ENCODE measurements around the gene GADD45G. TPM values are rescaled to one million over a fixed set of nuclear protein-coding genes. Genes with fewer than 3 reads are reported as not detected.

Gene GADD45G
- total and polyA plus RNA-seq, 3 experiments from 2014 or later: 0.62 to 3.4 (median 2.6) TPM

- DNase-seq: no peak
- H3K27ac ChIP-seq (ENCODE audit: low read depth, low read length): no peak overlapping the region
- no peaks in the 10 kb centered on the region for H3K9me3 ChIP-seq (ENCODE audit: low read length)
- no peak overlapping the region for H3K27ac Mint-ChIP-seq
- no peaks in the 10 kb centered on the region for H3K36me3 ChIP-seq (ENCODE audit: insufficient read depth, low read length)
- H3K4me1 Mint-ChIP-seq: no peaks in the 10 kb centered on the region
- no peaks in the 10 kb centered on the region for H3K27me3 ChIP-seq (ENCODE audit: insufficient read depth, low read length, poor library complexity, severe bottlenecking)
- H3K4me3 ChIP-seq (ENCODE audit: low read length): no peak overlapping the region
- CTCF ChIA-PET: no interaction called here
- no peak overlapping the region for H3K4me3 Mint-ChIP-seq
- H3K27me3 Mint-ChIP-seq: peaks cover 6 to 7% of the 10 kb centered on the region in 2 donors
- no peaks in the 10 kb centered on the region for H3K9me3 Mint-ChIP-seq
- H3K36me3 Mint-ChIP-seq: no peaks in the 10 kb centered on the region
- H3K4me1 ChIP-seq (ENCODE audit: insufficient read depth, low read length): no peaks in the 10 kb centered on the region
- POLR2A ChIA-PET: no interaction called here
Observed at GRCh38 chr9:89648247-89649000, 43.6 kb downstream of the GADD45G start.

DNA sequence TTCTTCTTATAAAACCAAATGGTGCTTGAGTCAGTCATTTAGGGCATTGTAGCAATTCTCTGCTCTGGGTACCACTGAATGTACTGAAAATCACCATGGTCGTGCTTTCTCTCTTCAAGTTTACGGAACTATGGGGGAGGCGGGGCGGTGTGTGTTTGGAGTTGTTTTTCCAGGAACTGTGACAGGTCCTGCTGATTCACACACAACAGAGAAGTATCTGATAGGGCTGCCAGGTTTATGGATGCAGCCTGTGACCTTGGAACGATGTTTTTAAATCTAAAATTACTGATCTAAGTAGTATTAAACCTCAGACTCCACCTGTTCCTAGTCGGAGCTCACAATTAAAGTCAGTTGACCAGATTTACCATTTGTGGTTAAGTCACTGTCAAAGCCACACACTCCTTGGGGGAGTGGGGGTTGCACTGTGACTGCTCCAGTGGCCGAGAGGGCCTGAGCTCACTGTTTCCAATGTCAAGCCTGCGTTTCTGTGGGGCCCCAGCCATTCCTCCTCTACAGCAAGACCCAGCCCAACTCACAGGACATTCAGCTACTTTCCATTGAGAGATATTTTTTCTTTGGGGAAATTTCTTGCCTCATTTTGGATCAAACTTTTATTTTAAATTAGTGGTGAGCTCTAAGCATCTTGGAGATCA is 44.4 kb downstream of the GADD45G start:
- POLR2A ChIA-PET: no interaction called here

GRCh38 chr9:89654025-89654662 is 49.3 kb downstream of the GADD45G start:
- ChIA-PET CTCF (interaction anchor here (0.7 kb wide), 1 partner anchor 106 kb away, joined by 3 read pairs; no protein-coding TSS in a partner anchor), POLR2A (no interaction called here)
- Mint-ChIP-seq H3K9me3 (no peaks in the 10 kb centered on the region), H3K4me3 (no peak overlapping the region), H3K27me3 (peaks cover 1 to 5% of the 10 kb centered on the region in 2 donors), H3K36me3 (no peaks in the 10 kb centered on the region), H3K4me1 (peaks cover 8 to 18% (median 11%) of the 10 kb centered on the region in 3 donors), H3K27ac (no peak overlapping the region)
- H3K27me3 ChIP-seq (ENCODE audit: insufficient read depth, low read length, poor library complexity, severe bottlenecking): no peaks in the 10 kb centered on the region
- no peaks in the 10 kb centered on the region for H3K36me3 ChIP-seq (ENCODE audit: insufficient read depth, low read length)
- no peak overlapping the region for H3K27ac ChIP-seq (ENCODE audit: low read depth, low read length)
- H3K4me1 ChIP-seq (ENCODE audit: insufficient read depth, low read length): peaks cover 8% of the 10 kb centered on the region
- H3K4me3 ChIP-seq (ENCODE audit: low read length): no peak overlapping the region
- H3K9me3 ChIP-seq (ENCODE audit: low read length): no peaks in the 10 kb centered on the region
- no peak for DNase-seq

More for the DNA sequence above, 44.4 kb downstream of the GADD45G start:
- no peak overlapping the region for H3K4me3 Mint-ChIP-seq
- Histone ChIP-seq H3K27me3 (ENCODE audit: insufficient read depth, low read length, poor library complexity, severe bottlenecking) (no peaks in the 10 kb centered on the region), H3K4me3 (ENCODE audit: low read length) (no peak overlapping the region), H3K4me1 (ENCODE audit: insufficient read depth, low read length) (no peaks in the 10 kb centered on the region), H3K36me3 (ENCODE audit: insufficient read depth, low read length) (no peaks in the 10 kb centered on the region), H3K27ac (ENCODE audit: low read depth, low read length) (no peak overlapping the region), H3K9me3 (ENCODE audit: low read length) (no peaks in the 10 kb centered on the region)
- CTCF ChIA-PET: no interaction called here
- no peaks in the 10 kb centered on the region for H3K4me1 Mint-ChIP-seq
- H3K27ac Mint-ChIP-seq: no peak overlapping the region
- no peaks in the 10 kb centered on the region for H3K36me3 Mint-ChIP-seq
- no peak for DNase-seq
- H3K9me3 Mint-ChIP-seq: no peaks in the 10 kb centered on the region
- peaks cover 6 to 7% of the 10 kb centered on the region in 2 donors for H3K27me3 Mint-ChIP-seq

DNA sequence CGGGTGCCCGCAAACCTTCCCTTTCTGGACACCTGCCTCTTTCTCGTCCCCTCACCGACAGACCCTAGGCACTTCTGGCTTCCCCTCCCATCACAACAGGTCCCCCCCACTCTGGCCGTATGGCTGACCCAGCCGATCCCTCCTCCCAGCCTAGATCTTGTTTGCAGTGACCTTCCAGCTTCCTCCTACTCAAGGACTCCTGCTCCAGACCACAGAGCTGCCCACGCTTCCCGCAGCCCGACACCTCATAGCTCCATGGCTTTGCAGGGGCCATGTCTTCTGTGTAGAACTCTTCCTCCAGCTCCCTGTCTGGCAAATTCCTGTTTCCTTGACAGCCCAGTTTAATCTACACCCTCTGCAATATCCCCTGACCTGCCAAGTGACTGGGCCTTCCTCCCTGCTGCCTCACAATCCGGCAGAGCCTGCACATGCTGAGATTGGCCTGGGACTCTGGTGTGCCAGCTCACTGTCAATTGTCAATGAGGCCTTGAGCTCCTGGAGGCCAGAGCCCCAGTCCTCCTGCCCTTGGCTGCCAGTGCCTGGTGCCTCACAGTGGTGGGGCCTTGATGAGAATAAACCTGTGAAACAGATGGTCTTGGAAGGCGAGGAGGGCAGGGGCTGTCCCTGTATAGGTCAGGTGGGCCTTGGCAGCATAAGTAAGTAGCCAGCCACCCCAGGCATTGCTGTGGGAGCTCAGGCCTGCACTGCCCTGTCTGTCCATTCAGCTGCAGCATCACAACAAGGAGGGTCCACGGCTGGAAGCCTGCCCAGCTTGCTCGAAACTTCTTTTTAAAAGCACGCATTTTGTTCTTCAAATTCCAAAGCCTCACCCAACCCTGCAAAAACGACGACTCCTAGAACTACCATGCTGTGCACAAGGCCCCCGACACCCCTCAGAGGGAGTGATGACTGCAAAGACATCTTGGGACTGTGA is 50.5 kb downstream of the GADD45G start:
- POLR2A ChIA-PET: no interaction called here
- peaks cover 8 to 18% (median 11%) of the 10 kb centered on the region in 3 donors for H3K4me1 Mint-ChIP-seq
- peaks cover 3 to 5% of the 10 kb centered on the region in 2 donors for H3K27me3 Mint-ChIP-seq
- no peak overlapping the region for H3K4me3 Mint-ChIP-seq
- H3K9me3 Mint-ChIP-seq: no peaks in the 10 kb centered on the region
- no peak overlapping the region for H3K27ac ChIP-seq (ENCODE audit: low read depth, low read length)
- no peaks in the 10 kb centered on the region for H3K27me3 ChIP-seq (ENCODE audit: insufficient read depth, low read length, poor library complexity, severe bottlenecking)
- no peak overlapping the region for H3K27ac Mint-ChIP-seq
- H3K4me1 ChIP-seq (ENCODE audit: insufficient read depth, low read length): peaks cover 8% of the 10 kb centered on the region
- CTCF ChIA-PET: no interaction called here
- DNase-seq: no peak
- no peak overlapping the region for H3K4me3 ChIP-seq (ENCODE audit: low read length)
- no peaks in the 10 kb centered on the region for H3K9me3 ChIP-seq (ENCODE audit: low read length)
- H3K36me3 Mint-ChIP-seq: no peaks in the 10 kb centered on the region
- H3K36me3 ChIP-seq (ENCODE audit: insufficient read depth, low read length): no peaks in the 10 kb centered on the region

Other genes starting within 250 kb of the GADD45G start
- 100 to 1,000 TPM; 238 to 243 TPM for gene SEMA4D, start 106.9 kb upstream of the GADD45G start, total RNA-seq
- 227 TPM for gene SEMA4D, start 106.9 kb upstream of the GADD45G start, polyA plus RNA-seq

Data from CD8-positive, alpha-beta memory T cell (primary cell).